HG02981 (cell line): Measurements from ENCODE around the gene SGTB.
A peak's percentile ranks its signal among the peaks of the same experiment; 100 is the strongest.
"Not testable (repeated sequence)": the region's sequence is repeated elsewhere in the genome, so short reads cannot be mapped to it uniquely, and the experiment has no call there.

Experiments
- ATAC-seq: cut with Tn5 transposase; IDR thresholded peaks from one replicate; pipeline ENCODE4 v1.9.1; 2021; ENCODE audit warnings: mild to moderate bottlenecking, moderate library complexity; ENCODE audit not compliant: unreplicated experiment

The SGTB gene

GRCh38 chr5:65674749-65675148 lies 47.2 kb downstream of the SGTB start:
- no peak for ATAC-seq

GRCh38 chr5:65672796-65673195 lies 49.1 kb downstream of the SGTB start:
- ATAC-seq, result no peak

GRCh38 chr5:65668696-65669095 lies 53.2 kb downstream of the SGTB start:
- ATAC-seq, result no peak

- no peak for ATAC-seq
These were observed 57.9 kb downstream of the SGTB start for GRCh38 chr5:65663804-65664521.

GRCh38 chr5:65654713-65655112 lies 67.2 kb downstream of the SGTB start:
- ATAC-seq, result no peak

- ATAC-seq, result no peak
These were observed 70.8 kb downstream of the SGTB start for GRCh38 chr5:65651144-65651543.

- ATAC-seq, result no peak
These were observed 74.0 kb downstream of the SGTB start for GRCh38 chr5:65647941-65648340.

- ATAC-seq, result no peak
These were observed 75.0 kb downstream of the SGTB start for GRCh38 chr5:65646938-65647337.

GRCh38 chr5:65640240-65640639 lies 81.7 kb downstream of the SGTB start:
- ATAC-seq, result no peak

GRCh38 chr5:65630981-65631380 lies 90.9 kb downstream of the SGTB start:
- no peak for ATAC-seq

GRCh38 chr5:65625743-65626142 lies 96.2 kb downstream of the SGTB start:
- no peak for ATAC-seq

GRCh38 chr5:65624571-65625555 lies 97.0 kb downstream of the SGTB start, which contains the start of the genes SHLD3 and TRAPPC13:
TSS of gene SHLD3 (plus strand) at chr5:65625027. CDS start at chr5:65629588, 4,561 bp downstream.
TSS of gene TRAPPC13 (plus strand) at chr5:65625027. CDS start at chr5:65625061, 34 bp downstream.
- peak; percentile 59 for ATAC-seq

GRCh38 chr5:65624025-65624570 lies 97.8 kb downstream of the SGTB start, which contains the start of gene TRIM23:
TSS of gene TRIM23 (minus strand) at chr5:65624333. CDS start at chr5:65624274, 59 bp downstream.
- ATAC-seq, result peak; percentile 96

GRCh38 chr5:65623482-65623881 lies 98.4 kb downstream of the SGTB start:
- ATAC-seq, result no peak

- ATAC-seq, result not testable (repeated sequence)
These were observed 99.9 kb downstream of the SGTB start for GRCh38 chr5:65621961-65622360.

GRCh38 chr5:65620021-65620420 lies 101.9 kb downstream of the SGTB start:
- ATAC-seq, result no peak
